Stimulated activated CD8-positive, alpha-beta memory T cell treated with anti-CD3 and anti-CD28 coated beads, Interleukin-12 subunit alpha, Interleukin-12 subunit beta, amount 100 ng/mL, for 1 hour (primary cell): Measurements from ENCODE around the gene CCDC85C.

Experiments used
- DNase-seq: peaks from one replicate; pipeline ENCODE4 v3.0.0-alpha.2; 2020; ENCODE audit warnings: low read depth

The CCDC85C gene

GRCh38 chr14:99605299-99605961 lies 1.4 kb upstream of the CCDC85C start:
- peak; percentile 66 for DNase-seq

- DNase-seq: no peak
These were observed 825 bp upstream of the CCDC85C start for GRCh38 chr14:99604766-99605298.

- peak; percentile 87 for DNase-seq
These were observed 315 bp upstream of the CCDC85C start for GRCh38 chr14:99604278-99604765.

DNA sequence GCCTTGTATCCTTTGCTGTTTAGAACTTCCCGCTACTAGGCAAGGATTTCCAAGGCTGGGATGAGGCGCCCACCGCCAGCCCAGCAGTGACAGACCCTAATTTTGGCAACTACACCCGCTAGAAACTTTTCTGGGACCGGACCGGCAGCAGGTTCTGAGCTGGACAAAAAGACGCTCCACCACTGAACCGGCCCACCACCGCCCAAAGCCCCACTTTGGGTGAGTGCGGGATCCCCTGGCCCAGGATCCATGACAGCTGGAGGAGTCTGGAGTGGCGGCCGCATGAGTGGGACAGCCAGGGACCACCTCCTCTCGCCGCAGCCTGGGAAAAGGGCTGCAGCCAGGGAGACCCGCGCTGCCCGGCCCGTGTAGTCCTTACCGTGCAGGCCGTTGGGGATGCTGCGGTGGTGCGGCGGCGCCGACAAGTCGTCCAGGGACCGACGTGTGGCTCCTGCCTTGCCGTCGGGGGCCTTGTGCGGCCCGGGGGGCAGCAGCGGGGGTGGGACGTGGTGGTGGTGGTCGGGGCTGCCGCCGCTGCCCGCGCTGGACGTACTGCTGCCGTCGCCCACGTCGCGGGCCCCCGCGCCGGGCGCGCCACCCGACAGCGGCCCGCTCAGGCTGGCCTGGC lies 1.1 kb downstream of the CCDC85C start:
- DNase-seq: no peak

DNA sequence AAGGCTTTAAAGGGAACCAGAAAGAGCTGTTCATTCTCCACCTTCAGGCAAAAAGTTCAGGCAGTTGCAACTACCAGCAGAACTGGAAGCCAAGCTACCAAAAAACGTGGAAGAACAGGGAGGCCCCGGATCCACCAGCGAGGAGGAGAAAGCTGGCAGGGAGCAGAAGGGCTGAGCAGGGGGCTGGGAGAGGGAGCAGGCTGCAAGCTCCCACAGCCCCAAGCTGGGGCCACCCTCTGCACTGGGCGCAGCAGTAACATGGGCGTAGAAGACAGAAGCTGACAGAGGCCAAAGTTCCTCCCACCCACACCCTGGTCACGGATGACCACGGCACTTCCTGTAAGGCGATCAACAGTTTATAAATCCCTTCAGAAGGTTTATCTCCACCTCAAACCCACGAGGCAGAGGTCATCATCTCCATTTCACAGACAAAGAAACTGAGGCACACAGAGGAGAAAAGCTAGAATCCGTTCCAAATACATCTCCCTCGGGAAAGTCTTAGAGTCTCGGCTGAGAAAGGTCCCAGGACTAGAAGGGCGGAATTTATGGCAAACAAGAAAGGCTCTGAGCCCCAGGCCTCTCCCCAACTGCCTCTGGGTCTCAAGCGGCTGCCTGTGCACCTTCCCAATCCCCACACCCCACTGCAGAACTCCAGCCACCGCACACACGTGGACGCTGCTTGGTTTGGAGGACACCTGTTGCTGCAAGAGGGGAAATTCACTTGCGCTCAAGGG lies 1.8 kb downstream of the CCDC85C start:
- no peak for DNase-seq

DNA sequence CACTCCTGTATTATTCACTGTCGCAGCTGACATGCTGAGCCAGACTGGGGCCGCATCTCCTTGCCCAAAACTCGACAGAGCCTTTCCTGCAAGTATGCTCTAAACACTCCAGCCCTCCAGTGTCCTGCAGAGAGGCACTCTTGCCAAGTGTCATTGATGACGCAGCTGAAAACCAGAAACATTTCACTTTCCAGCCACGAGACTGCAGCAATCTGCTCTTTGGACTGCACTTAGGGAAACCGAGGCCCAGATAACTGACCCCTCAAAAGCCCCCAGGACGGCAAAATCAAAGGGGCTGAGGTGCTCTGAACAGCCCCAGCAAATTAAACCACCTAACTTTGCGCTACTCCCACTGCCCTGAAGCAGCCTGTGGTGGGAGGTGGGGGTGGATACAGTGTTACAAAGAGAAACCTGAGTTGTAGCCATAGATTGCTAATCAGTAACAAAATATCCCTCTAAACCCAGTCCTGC lies 2.6 kb downstream of the CCDC85C start:
- DNase-seq: no peak

- no peak for DNase-seq
These were observed 3.6 kb downstream of the CCDC85C start for GRCh38 chr14:99600232-99600888.

DNA sequence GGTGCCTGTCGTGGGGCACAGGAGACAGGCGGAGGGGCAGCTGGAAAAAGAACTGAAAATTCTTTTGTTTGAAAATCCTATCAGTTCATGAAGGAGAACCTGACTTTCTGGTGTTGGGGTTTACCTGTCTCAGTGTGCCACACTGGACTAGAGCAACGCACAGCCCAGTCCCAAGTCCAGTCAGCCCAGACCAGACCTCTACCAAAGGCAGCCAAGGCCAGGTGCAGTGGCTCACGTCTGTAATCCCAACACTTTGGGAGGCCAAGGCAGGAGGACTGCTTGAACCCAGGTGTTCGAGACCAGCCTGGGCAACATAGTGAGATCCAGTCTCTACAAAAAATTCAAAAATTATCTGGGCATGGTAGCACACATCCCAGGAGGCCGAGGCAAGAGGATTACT lies 4.6 kb downstream of the CCDC85C start:
- no peak for DNase-seq

- DNase-seq: no peak
These were observed 5.2 kb downstream of the CCDC85C start for GRCh38 chr14:99598774-99599173.

DNA sequence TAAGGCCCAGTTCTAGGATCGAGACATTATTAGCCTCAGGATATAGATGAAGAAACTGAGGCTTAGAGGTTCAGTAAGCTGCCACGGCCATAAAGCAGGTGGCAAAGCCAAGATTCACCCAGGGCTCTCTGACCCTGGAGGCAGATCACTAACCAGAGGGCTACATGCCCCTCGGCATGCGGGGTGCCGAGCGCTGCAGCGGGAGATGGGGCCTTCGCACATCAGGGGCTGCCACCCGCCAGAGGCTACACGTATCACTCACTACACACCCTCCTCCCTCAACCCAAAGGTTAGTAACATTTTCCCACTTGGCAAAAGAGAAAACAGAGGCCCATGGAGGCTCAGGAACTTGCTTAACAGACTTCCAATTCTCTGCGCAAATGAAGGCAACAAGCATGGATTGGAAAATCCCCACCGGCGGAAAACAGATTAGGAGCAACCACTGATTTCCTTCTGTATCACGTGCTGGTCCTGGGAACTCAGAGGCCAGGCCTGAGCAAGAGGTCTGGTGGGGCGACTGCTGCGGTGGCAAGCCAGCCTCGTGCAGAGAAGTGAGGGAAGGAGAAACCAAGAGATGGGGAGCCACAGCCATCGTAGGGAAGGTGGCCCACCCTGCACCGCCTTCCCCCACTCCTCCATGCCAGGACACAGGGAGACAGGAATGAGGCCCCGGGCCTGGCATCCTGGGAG lies 6.0 kb downstream of the CCDC85C start:
- no peak for DNase-seq

DNA sequence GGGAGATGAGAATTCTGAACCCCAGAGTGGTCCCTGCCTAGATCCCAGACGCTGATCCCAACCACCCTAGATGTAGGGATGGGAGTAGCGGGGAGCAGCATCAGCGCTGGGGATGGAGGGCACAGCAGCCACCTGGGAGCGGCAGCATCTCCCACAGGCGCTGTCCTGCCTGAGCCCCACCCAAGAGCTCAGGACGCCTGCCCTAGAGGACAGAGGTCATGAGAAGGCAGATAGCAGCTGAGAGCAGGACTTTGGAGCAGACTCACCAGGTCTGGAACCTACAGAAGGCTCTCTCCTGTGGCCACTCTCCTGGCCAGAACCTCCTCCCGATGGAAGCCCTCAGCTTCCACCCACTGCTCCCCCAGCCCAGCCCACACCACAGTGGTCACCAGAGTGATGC lies 7.2 kb downstream of the CCDC85C start:
- no peak for DNase-seq

DNA sequence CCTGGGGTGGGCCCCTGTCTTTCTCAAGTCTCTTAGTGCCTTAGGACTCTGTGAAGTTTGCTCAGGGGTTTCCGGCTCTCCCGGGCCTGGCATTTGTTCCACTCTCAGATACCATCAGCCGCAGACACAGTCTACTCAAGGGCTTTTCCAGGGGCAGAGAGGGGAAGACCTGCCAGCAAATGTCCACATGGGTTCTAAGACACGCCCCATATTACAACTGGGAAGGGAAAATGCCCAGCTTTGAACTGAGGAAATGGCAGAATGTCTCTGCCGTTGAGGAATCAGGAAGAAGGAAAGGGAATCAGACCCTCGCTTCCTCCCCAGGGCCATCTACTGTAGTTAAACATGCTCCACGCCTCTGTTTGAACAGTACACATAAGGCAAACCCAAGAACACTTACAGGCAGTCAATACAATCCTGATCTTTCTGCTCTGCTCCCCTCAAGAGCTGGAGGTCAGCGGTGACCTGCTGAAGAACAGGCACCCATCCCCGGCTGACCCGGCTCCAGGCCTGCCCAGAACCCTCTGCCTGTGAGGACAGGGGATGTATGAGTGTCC lies 7.9 kb downstream of the CCDC85C start:
- DNase-seq: no peak

GRCh38 chr14:99595524-99595923 lies 8.5 kb downstream of the CCDC85C start:
- no peak for DNase-seq

DNA sequence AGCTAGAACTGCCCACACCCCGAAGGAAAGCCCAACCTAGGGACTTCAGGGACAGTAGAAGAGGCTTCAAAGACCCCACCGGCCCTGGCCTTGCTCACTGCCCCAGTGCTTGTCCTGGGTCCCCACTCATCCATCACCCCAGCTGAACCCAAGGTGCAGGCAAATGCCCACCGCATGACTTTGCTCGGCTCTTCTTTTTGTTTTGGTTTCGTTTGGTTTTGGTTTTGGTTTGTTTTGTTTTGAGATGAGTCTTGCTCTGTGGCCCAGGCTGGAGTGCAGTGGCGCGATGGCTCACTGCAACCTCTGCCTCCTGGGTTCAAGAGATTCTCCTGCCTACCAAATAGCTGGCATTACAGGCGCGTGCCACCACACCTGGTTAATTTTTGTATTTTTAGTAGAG lies 9.0 kb downstream of the CCDC85C start:
- DNase-seq: no peak

DNA sequence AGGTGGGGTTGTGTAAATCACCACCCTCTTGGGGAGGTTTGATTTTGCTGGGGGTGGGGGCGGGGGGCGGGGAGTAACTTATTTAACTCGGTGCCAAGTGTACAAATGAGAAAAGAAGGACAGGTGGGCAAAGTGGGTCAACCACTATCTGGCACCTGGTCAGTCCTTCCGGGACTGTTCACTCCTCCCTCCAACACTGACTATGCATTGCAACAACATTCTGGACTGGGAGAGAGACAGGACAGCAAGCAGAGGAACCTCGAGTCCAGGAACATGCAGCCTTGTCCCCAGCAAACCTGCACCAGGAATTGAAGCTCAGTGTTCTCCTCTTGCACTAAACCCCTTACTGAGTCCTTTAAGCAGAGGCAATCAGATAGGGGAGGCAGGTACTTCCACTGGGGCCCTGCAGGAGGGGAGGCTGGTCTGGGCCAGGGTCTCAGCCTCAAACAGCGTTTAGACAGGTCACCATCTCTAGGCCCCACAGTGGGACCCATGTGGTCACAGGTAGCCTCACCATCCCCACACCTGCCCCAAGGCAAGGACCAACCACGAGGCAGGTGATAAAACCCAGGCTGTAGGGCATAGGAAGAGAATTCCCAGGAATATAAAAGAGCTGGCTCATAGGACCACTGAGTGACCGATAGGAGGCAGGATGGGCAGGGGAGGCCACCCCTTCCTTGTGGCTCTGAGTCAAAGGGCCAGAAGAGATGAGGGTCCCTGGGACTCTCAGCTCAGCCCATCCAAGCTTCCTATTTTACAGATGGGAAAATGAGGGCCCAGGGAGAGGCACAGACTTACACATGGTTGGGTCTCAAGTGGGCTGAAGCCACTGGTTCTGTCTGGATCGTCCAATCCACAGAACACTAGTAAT lies 9.8 kb downstream of the CCDC85C start:
- no peak for DNase-seq

DNA sequence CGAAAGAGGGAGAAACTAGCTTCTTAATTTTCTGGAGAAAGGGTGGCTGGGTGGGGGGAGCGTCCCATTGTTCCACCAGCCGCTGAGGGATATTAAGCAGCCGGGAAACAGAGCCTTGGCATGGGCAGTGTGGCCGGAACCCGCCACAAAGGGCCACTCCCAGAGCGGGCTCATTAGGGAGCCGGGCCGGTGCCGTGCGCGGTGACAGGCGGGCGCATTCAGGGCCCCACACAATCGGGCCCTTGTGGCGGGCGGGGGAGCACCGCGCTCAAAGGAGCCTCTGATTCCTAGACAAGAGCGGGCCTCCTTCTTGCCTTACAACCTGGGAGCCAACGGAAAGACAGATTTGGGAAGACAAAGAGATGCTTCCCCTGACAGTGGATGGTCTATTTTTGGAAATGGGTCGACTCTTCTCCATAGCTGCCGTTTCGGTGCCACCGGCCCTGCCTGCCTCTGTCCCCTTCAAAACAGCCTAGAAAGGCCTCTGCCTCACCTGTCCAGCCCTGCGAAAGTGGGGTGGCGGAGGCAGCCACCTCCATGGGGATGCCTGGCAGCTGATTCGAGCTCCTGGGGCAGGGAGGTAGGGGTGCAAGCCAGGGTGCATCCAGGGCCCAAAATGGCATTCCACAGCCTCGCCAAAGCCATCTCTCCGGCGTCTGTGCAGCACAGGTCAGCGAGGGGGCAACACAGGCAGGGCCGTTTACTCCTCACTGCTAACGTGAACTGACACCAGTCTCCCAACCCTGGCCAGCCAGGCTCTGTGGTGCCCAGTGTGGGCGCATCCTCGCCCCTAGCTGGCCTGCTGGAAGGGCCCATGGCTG lies 10.9 kb downstream of the CCDC85C start:
- no peak for DNase-seq

GRCh38 chr14:99592394-99592793 lies 11.6 kb downstream of the CCDC85C start:
- DNase-seq: no peak

DNA sequence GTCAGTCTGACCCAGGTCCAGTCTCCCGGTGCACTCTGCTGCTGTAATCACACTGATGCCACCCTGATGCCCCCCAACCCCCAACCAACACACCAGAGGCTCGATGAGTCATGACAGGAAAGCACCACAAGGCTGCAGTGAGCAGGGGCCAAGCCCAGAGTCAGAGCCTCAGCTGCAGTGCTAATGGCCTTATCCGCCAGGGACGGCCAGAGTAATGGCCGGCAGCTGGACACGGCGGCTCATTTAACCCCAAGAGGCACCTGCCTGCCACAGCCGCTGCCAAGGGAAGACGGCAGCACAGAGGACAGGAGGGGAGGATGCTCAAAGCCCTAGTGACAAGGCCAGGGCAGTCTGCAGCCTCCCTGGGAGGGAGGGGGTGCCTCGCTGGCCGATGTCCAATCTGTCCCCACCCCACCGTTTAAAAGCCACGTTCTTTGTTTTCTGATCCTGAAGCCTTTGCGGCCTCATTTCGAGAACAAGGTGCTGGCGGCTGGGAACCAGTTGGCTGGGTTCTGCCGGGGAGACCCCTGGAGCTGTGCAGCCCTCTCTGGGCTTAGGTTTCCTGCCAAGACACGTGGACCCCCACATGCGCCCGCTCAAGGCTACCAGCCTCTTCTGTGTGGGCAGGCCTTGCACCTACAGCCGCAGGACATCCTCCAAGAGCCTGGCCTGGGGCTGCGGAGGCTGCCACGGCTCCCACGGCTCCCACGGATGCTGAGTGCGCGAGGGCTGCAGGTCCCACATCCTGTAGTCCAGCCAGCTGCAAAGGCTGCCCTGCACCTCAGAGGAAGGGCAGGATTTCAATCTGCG lies 13.1 kb downstream of the CCDC85C start:
- DNase-seq: no peak
